Psoas muscle (tissue), 8 donors: Measurements from ENCODE around the gene IFT88. TPM values are rescaled to one million over a fixed set of nuclear protein-coding genes. Genes with fewer than 3 reads are reported as not detected.

Experiments used
- ATAC-seq, 4 donors: fragments of 200-7000 bp; cut with Tn5 transposase; one replicate each; pipeline ENCODE4 v1.9.1; 2020; ENCODE audit warnings: moderate library complexity in 3 of 4, mild to moderate bottlenecking in 2 of 4
- DNase-seq, 2 donors: peaks; one replicate each; pipeline ENCODE4 v3.0.0-alpha.2; 2020
- H3K27ac ChIP-seq: fragments of 200-600 bp; one replicate; pipeline ENCODE4 v1.8.0; 2022
- H3K27me3 ChIP-seq, 3 donors: fragments of 200-600 bp in 1 of 3; one replicate each; pipeline versions ENCODE4 v1.6.1 to v1.8.0; 2013 to 2022; ENCODE audit warnings: low read length in 2 of 3, mild to moderate bottlenecking in 2 of 3, moderate library complexity in 1 of 3; ENCODE audit not compliant: insufficient read depth in 3 of 3
- H3K36me3 ChIP-seq, 2 donors: fragments of 200-600 bp in 1 of 2; one replicate each; pipeline versions ENCODE4 v1.6.1 to v1.8.0; 2013 to 2022; ENCODE audit warnings: low read depth in 1 of 2, mild to moderate bottlenecking in 1 of 2, moderate library complexity in 1 of 2; ENCODE audit not compliant: insufficient read depth in 1 of 2
- H3K4me1 ChIP-seq: fragments of 200-600 bp; one replicate; pipeline ENCODE4 v1.8.0; 2022
- H3K4me3 ChIP-seq: fragments of 200-600 bp; one replicate; pipeline ENCODE4 v1.8.0; 2022; ENCODE audit warnings: mild to moderate bottlenecking
- H3K9me3 ChIP-seq: fragments of 200-600 bp; one replicate; pipeline ENCODE4 v1.8.0; 2022
- CTCF ChIP-seq: fragments of 200-600 bp; IDR thresholded peaks from one replicate; pipeline ENCODE4 v1.8.0; 2022; ENCODE audit warnings: antibody characterized with exemption
- WGBS, 3 donors: extraction: QIAGEN DNeasy Blood & Tissue Kit; methylation state at CpG; one replicate each; pipeline versions ENCODE4 v1.1.6 to v1.1.7; 2013; 5-methylcytosine and 5-hydroxymethylcytosine counted together
- intact Hi-C, 2 donors: fragments of 100-400 bp; cut with DNase I; formaldehyde crosslinking; loops; one replicate each; pipeline versions ENCODE4 v1.11.0 to v1.14.2; 2022
- polyA plus RNA-seq, 3 donors: library from polyadenylated mRNA; stranded (reverse); fragments of 200-250 nt; gene quantifications; one replicate each; pipeline ENCODE4 v1.2.3, GENCODE V29; 2013
- total RNA-seq, 4 donors: library from RNA; stranded (reverse); fragmentation: NEBNext Ultra II Directional in 2 of 4; extraction: Animal tissue kit (Norgen Biotek cat#: 25700) in 2 of 4; gene quantifications; one replicate each; pipeline versions ENCODE4 v1.2.1 to v1.2.4, GENCODE V29; 2021 to 2023
- donor health status: healthy with polysubstance abuse.
- donor health status: DM: no; HTN: no; CAD: no; lungs with moderate emphysema.
- donor health status: Bipolar disorder and iron deficiency.
- donor health status: healthy.
- donor health status: DM: yes; HTN: yes; CAD: no.
- donor health status: DM: no; HTN: no; CAD: no.
- donor health status: DM: no; HTN: no; CAD: no.
- donor health status: DM: yes; HTN: yes; CAD: no.

Gene IFT88
- total and polyA plus RNA-seq, 7 donors, result 3.9 to 9.8 (median 4.6) TPM

GRCh38 chr13:20682061-20682460 is 115.1 kb downstream of the IFT88 start:
- H3K9me3 ChIP-seq, result no peaks in the 10 kb centered on the region
- intact Hi-C loops, result no loop called here
- no peak overlapping the region for H3K27ac ChIP-seq
- no peak for TF ChIP-seq CTCF
- H3K36me3 ChIP-seq, result no peaks in the 10 kb centered on the region
- H3K4me1 ChIP-seq, result no peaks in the 10 kb centered on the region
- DNase-seq (no peak), ATAC-seq (no peak)
- WGBS, 3 donors, result 96 to 97% (median 97%) methylated on average over 1 of the region's 1 CpG
- no peaks in the 10 kb centered on the region for H3K27me3 ChIP-seq
- H3K4me3 ChIP-seq, result no peak overlapping the region

GRCh38 chr13:20684041-20684440 is 117.1 kb downstream of the IFT88 start:
- no peak for ATAC-seq
- Histone ChIP-seq H3K4me1 (no peaks in the 10 kb centered on the region), H3K27ac (no peak overlapping the region), H3K36me3 (peaks cover 0 to 7% of the 10 kb centered on the region in 2 donors), H3K4me3 (no peak overlapping the region), H3K9me3 (no peaks in the 10 kb centered on the region), H3K27me3 (no peaks in the 10 kb centered on the region)
- intact Hi-C loops, result no loop called here
- WGBS, 3 donors, result 48 to 91% (median 58%) methylated on average over 4 of the region's 4 CpGs
- no peak for TF ChIP-seq CTCF
- DNase-seq, result no peak

GRCh38 chr13:20684546-20684945 is 117.6 kb downstream of the IFT88 start:
- Histone ChIP-seq H3K4me3 (no peak overlapping the region), H3K27me3 (no peaks in the 10 kb centered on the region), H3K27ac (no peak overlapping the region), H3K36me3 (peaks cover 0 to 8% of the 10 kb centered on the region in 2 donors), H3K9me3 (no peaks in the 10 kb centered on the region), H3K4me1 (no peaks in the 10 kb centered on the region)
- TF ChIP-seq CTCF, result no peak
- DNase-seq, result no peak
- ATAC-seq, result no peak
- intact Hi-C loops, result no loop called here
- WGBS, 3 donors, result 77 to 80% (median 80%) methylated on average over 18 of the region's 18 CpGs

GRCh38 chr13:20685092-20685491 is 118.1 kb downstream of the IFT88 start:
- Histone ChIP-seq H3K9me3 (no peaks in the 10 kb centered on the region), H3K36me3 (peaks cover 0 to 8% of the 10 kb centered on the region in 2 donors), H3K27me3 (no peaks in the 10 kb centered on the region), H3K4me1 (no peaks in the 10 kb centered on the region), H3K27ac (no peak overlapping the region), H3K4me3 (no peak overlapping the region)
- 59 to 72% (median 61%) methylated on average over 6 of the region's 6 CpGs for WGBS, 3 donors
- no peak for TF ChIP-seq CTCF
- ATAC-seq (no peak), DNase-seq (no peak)
- intact Hi-C loops, result no loop called here

- Histone ChIP-seq H3K4me3 (no peak overlapping the region), H3K9me3 (no peaks in the 10 kb centered on the region), H3K27me3 (no peaks in the 10 kb centered on the region), H3K4me1 (no peaks in the 10 kb centered on the region), H3K36me3 (peaks cover 0 to 18% of the 10 kb centered on the region in 2 donors), H3K27ac (no peak overlapping the region)
- DNase-seq, result no peak
- 91 to 95% (median 93%) methylated on average over 1 of the region's 1 CpG for WGBS, 3 donors
- no peak for ATAC-seq
- intact Hi-C loops, result no loop called here
- no peak for TF ChIP-seq CTCF
Measured at GRCh38 chr13:20686167-20686566, 119.2 kb downstream of the IFT88 start.
